ENCODE data around the gene CNR2.

CNR2 gene

DNA sequence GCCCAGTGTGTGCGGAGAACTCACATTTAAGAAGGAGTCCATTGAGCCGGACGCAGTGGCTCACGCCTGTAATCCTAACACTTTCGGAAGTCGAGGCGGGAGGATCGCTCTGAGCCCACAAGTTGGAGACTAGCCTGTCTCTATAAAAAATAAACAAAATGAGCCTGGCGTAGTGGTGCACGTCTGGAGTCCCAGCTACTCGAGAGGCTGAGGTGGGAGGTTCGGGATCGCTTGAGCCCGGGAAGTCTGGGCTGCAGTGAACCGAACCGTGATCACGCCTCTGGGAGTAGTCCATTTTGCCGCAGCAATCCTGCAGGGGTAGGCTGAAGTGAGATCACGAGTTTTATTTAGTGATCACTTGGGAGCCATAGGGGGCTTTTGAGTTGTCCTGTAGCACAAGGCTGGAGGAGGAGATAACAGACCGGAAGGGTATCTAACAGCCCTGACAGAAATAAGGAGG lies 44.6 kb downstream of the CNR2 start:
- Histone ChIP-seq H3K27ac (ENCODE audit: low read length) (no peak overlapping the region), H3K79me2 (ENCODE audit: low read length) (peaks cover 19% of the 10 kb centered on the region), H3K27me3 (replicated peaks; ENCODE audit: insufficient read depth, low read length) (no peaks in the 10 kb centered on the region), H3K9me3 (replicated peaks; ENCODE audit: insufficient read depth, low read length) (no peaks in the 10 kb centered on the region), H3F3A (ENCODE audit: insufficient read depth, low read length) (peaks cover 6% of the 10 kb centered on the region; the same call in 1 of the 2 replicates), H3K9me2 (replicated peaks; ENCODE audit: insufficient read depth, low read length) (no peaks in the 10 kb centered on the region), H3K36me3 (replicated peaks; ENCODE audit: insufficient read depth, low read length) (no peaks in the 10 kb centered on the region; the same call in 1 of the 2 replicates), H3K4me2 (ENCODE audit: low read depth, low read length) (peak overlapping the region; percentile 63; the same call in 1 of the 2 replicates), H4K20me1 (ENCODE audit: insufficient read depth, low read length) (no peaks in the 10 kb centered on the region), H3K4me3 (ENCODE audit: low read length) (no peak overlapping the region), H2AFZ (ENCODE audit: low read length) (peak overlapping the region; percentile 60; the same call in 1 of the 2 replicates), H3K4me1 (ENCODE audit: low read length) (peaks cover 26% of the 10 kb centered on the region), H3K9ac (ENCODE audit: low read length) (no peak overlapping the region)
- DNase-seq, result no peak
- TF ChIP-seq EZH2phosphoT487 (IDR thresholded peaks at IDR 0.05; ENCODE audit: low read length), result no peak
- TF ChIP-seq, protein P1, sequence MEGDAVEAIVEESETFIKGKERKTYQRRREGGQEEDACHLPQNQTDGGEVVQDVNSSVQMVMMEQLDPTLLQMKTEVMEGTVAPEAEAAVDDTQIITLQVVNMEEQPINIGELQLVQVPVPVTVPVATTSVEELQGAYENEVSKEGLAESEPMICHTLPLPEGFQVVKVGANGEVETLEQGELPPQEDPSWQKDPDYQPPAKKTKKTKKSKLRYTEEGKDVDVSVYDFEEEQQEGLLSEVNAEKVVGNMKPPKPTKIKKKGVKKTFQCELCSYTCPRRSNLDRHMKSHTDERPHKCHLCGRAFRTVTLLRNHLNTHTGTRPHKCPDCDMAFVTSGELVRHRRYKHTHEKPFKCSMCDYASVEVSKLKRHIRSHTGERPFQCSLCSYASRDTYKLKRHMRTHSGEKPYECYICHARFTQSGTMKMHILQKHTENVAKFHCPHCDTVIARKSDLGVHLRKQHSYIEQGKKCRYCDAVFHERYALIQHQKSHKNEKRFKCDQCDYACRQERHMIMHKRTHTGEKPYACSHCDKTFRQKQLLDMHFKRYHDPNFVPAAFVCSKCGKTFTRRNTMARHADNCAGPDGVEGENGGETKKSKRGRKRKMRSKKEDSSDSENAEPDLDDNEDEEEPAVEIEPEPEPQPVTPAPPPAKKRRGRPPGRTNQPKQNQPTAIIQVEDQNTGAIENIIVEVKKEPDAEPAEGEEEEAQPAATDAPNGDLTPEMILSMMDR (IDR thresholded peaks at IDR 0.05; ENCODE audit: low read length), result no peak
- TF ChIP-seq EZH2 (optimal IDR thresholded peaks at IDR 0.05; ENCODE audit: low read depth, low read length), result no peak

DNA sequence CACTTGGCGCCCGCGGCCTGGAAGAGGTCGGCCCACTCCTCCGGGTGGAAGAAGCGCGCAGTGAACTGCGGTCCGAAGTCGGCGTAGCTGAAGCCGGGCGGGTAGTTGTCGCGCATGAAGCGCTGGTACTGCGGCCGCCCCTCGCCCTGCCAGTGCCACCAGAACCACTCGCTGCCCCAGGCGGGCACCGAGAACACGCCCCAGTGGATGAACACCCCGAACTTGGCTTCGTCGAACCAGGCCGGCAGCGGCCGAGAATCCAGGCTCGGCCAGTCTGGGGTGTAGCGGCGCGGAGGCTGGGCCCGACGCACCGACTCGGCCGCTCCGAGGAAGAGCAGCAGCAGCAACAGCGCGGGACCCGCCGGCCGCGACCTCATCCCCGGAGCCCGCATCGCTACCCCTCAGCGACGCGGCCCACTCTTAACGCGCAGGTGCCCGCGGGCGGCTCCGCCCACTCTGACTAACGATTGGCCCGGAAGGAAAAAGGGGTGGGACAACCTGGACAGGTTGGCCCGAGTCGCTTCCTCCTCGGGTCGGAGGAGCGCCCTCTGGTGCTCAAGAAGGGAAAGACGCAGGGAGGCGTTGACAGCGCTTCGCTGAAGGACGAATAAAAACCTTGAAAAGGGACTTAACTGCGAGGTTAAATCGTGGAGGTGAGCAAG lies 45.1 kb downstream of the CNR2 start, which contains the start of gene FUCA1:
Gene FUCA1 (minus strand): TSS at position 396 of the 662 bp plus-strand sequence. CDS start 4 bp downstream, at position 392.
- DNase-seq, result peak; percentile 96
- peaks cover 19% of the 10 kb centered on the region for H3K79me2 ChIP-seq (ENCODE audit: low read length)
- peak within 1 kb of the TSS; percentile 43; the same call in 1 of the 2 replicates for H3K9ac ChIP-seq (ENCODE audit: low read length)
- H3K4me3 ChIP-seq (ENCODE audit: low read length), result peak within 1 kb of the TSS; percentile 69
- H3K4me1 ChIP-seq (ENCODE audit: low read length), result peaks cover 26% of the 10 kb centered on the region
- no peaks in the 10 kb centered on the region for H3K9me2 ChIP-seq (replicated peaks; ENCODE audit: insufficient read depth, low read length)
- H3K27ac ChIP-seq (ENCODE audit: low read length), result peak within 1 kb of the TSS; percentile 14; the same call in 1 of the 2 replicates
- peak within 1 kb of the TSS; percentile 75 for H3K4me2 ChIP-seq (ENCODE audit: low read depth, low read length)
- TF ChIP-seq, protein P1 (IDR thresholded peaks at IDR 0.05; ENCODE audit: low read length), result peak; percentile 83
- TF ChIP-seq EZH2phosphoT487 (IDR thresholded peaks at IDR 0.05; ENCODE audit: low read length) (no peak), EZH2 (optimal IDR thresholded peaks at IDR 0.05; ENCODE audit: low read depth, low read length) (no peak)
- peak within 1 kb of the TSS; percentile 75 for H2AFZ ChIP-seq (ENCODE audit: low read length)
- peaks cover 6% of the 10 kb centered on the region; the same call in 1 of the 2 replicates for H3F3A ChIP-seq (ENCODE audit: insufficient read depth, low read length)
- H3K27me3 ChIP-seq (replicated peaks; ENCODE audit: insufficient read depth, low read length), result no peaks in the 10 kb centered on the region
- H3K36me3 ChIP-seq (replicated peaks; ENCODE audit: insufficient read depth, low read length), result no peaks in the 10 kb centered on the region; the same call in 1 of the 2 replicates
- H3K9me3 ChIP-seq (replicated peaks; ENCODE audit: insufficient read depth, low read length), result no peaks in the 10 kb centered on the region
- H4K20me1 ChIP-seq (ENCODE audit: insufficient read depth, low read length), result no peaks in the 10 kb centered on the region

DNA sequence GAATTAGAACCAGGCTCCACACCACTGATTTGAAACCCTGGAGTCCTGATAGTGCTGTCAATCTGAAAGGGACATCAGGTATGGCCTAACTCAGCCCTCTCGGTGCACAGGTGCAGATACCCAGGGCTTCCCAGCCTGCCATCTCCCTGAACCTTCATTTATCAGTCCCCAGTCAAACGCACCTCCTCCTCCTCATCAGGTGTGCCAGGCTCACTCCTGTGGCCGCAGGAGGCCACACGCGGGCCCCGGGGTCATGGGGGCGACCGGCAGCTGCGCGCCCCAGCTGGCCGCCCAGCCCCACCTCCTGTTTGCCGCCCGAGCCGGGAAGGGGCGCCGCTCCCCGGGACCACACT lies 45.6 kb downstream of the CNR2 start:
- H3K4me3 ChIP-seq (ENCODE audit: low read length), result peak overlapping the region; percentile 69
- H3K4me2 ChIP-seq (ENCODE audit: low read depth, low read length), result peak overlapping the region; percentile 75
- H3F3A ChIP-seq (ENCODE audit: insufficient read depth, low read length), result peaks cover 6% of the 10 kb centered on the region; the same call in 1 of the 2 replicates
- no peaks in the 10 kb centered on the region; the same call in 1 of the 2 replicates for H3K36me3 ChIP-seq (replicated peaks; ENCODE audit: insufficient read depth, low read length)
- peaks cover 19% of the 10 kb centered on the region for H3K79me2 ChIP-seq (ENCODE audit: low read length)
- H3K27ac ChIP-seq (ENCODE audit: low read length), result peak overlapping the region; percentile 14; the same call in 1 of the 2 replicates
- peak overlapping the region; percentile 43; the same call in 1 of the 2 replicates for H3K9ac ChIP-seq (ENCODE audit: low read length)
- peak; percentile 49 for DNase-seq
- H3K9me2 ChIP-seq (replicated peaks; ENCODE audit: insufficient read depth, low read length), result no peaks in the 10 kb centered on the region
- no peaks in the 10 kb centered on the region for H4K20me1 ChIP-seq (ENCODE audit: insufficient read depth, low read length)
- H3K27me3 ChIP-seq (replicated peaks; ENCODE audit: insufficient read depth, low read length), result no peaks in the 10 kb centered on the region
- TF ChIP-seq EZH2phosphoT487 (IDR thresholded peaks at IDR 0.05; ENCODE audit: low read length) (no peak), EZH2 (optimal IDR thresholded peaks at IDR 0.05; ENCODE audit: low read depth, low read length) (no peak)
- TF ChIP-seq, protein P1 (IDR thresholded peaks at IDR 0.05; ENCODE audit: low read length), result no peak
- peaks cover 26% of the 10 kb centered on the region for H3K4me1 ChIP-seq (ENCODE audit: low read length)
- H3K9me3 ChIP-seq (replicated peaks; ENCODE audit: insufficient read depth, low read length), result no peaks in the 10 kb centered on the region
- peak overlapping the region; percentile 75 for H2AFZ ChIP-seq (ENCODE audit: low read length)
